GM12875 (cell line): Measurements from ENCODE around the gene GPR107.

Experiments used
- H3K4me3 ChIP-seq: one replicate; pipeline ENCODE4 v1.5.1; 2011; ENCODE audit warnings: low read depth, low read length, control low read depth
- TF ChIP-seq, protein P1 (sequence below): IDR thresholded peaks from 2 replicates; pipeline ENCODE4 v1.5.1; 2011; ENCODE audit warnings: low read depth, mild to moderate bottlenecking, control low read depth, inconsistent platforms, low read length, moderate library complexity, borderline replicate concordance; ENCODE audit not compliant: insufficient read depth

GPR107 gene

GRCh38 chr9:130126721-130127433, 73.2 kb downstream of the GPR107 start:
- TF ChIP-seq, protein P1, sequence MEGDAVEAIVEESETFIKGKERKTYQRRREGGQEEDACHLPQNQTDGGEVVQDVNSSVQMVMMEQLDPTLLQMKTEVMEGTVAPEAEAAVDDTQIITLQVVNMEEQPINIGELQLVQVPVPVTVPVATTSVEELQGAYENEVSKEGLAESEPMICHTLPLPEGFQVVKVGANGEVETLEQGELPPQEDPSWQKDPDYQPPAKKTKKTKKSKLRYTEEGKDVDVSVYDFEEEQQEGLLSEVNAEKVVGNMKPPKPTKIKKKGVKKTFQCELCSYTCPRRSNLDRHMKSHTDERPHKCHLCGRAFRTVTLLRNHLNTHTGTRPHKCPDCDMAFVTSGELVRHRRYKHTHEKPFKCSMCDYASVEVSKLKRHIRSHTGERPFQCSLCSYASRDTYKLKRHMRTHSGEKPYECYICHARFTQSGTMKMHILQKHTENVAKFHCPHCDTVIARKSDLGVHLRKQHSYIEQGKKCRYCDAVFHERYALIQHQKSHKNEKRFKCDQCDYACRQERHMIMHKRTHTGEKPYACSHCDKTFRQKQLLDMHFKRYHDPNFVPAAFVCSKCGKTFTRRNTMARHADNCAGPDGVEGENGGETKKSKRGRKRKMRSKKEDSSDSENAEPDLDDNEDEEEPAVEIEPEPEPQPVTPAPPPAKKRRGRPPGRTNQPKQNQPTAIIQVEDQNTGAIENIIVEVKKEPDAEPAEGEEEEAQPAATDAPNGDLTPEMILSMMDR, result no peak
- H3K4me3 ChIP-seq, result no peak overlapping the region

- no peak overlapping the region for H3K4me3 ChIP-seq
- TF ChIP-seq, protein P1, result no peak
These were observed 74.5 kb downstream of the GPR107 start for GRCh38 chr9:130128251-130128650.

DNA sequence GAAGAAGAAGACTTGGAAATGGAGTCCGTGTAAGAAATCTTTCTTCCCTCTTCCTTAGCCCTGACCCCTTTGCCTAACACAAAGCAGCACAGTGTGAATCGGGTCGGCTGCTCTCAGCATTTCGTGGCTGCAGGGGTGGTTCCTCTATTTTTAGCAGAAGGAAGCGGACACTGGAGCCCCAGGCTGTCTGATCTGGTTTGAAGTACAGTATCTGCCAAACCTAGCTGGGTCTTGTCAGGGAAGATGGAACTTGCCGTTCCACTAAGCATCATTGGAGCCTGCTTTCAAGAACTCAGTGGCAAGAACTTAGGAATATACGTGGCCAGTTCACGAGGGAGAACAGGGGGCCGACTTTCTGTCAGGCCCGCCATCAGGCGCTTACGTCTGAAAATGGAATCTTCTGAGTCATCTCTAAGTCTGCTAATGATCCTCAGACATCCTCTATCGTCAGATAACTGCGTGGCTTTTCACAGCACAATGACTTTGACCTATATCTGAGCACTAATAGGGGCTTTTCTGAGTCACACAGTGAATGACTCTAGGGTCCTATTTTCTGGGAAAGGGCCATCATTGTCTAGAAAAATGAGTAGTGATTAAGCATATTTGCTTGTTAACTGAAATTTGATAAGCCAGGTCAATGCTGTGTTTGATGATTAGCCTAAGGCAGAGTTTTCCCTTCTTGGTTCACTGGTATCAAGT, 75.2 kb downstream of the GPR107 start:
- no peak overlapping the region for H3K4me3 ChIP-seq
- TF ChIP-seq, protein P1, result no peak

GRCh38 chr9:130129432-130130061, 75.8 kb downstream of the GPR107 start:
- no peak overlapping the region for H3K4me3 ChIP-seq

DNA sequence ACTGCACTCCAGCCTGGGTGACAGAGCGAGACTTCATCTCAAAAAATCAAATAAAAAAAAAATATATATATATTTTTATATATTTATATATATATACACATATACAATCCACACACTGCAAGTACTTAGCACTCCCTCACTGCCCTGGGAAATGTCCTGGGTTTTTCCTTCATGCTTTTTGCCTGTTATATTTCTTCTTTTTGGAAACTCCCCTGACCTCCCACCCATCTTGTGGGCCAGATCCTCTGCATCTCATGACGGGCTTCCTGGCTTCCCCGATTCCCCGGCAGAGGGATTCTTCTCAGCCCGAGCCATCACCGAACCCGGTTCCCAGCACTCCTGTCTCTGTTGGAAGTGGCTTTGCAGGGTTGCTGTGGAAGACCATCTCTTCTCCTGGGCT, 79.0 kb downstream of the GPR107 start:
- no peak overlapping the region for H3K4me3 ChIP-seq
- TF ChIP-seq, protein P1, result no peak

More at GRCh38 chr9:130129432-130130061, 75.8 kb downstream of the GPR107 start:
- TF ChIP-seq, protein P1, result no peak

DNA sequence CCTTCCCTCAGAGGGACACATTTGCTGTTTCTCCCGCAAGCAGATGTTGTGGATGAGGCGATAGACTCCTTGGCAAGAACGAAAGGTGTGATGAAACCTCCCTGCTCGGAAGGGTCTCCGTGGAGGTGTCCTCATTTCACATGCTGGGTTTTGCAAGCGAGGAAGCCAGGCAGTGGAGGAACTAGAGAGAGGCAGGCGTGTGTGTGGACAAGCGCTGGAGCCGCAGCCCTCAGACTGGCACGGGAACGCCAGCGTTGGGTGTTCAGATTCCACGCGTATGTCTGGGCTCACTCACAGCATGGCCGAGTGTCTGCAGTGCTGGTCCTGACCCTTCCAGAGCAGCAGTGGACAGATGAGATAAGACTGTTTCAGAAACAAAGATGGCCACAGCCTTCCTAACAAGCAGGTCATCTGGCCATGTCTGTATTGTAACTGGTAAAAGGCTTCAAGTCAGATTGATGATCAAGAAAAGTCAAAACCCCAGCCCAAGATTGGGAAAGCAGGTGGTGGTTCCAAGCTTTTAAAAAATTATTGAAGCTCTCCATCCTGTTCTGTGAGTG, 83.5 kb downstream of the GPR107 start:
- TF ChIP-seq, protein P1, result no peak

GRCh38 chr9:130137641-130138081, 84.0 kb downstream of the GPR107 start:
- H3K4me3 ChIP-seq, result no peak overlapping the region

More for the DNA sequence above, 83.5 kb downstream of the GPR107 start:
- no peak overlapping the region for H3K4me3 ChIP-seq

More at GRCh38 chr9:130137641-130138081, 84.0 kb downstream of the GPR107 start:
- TF ChIP-seq, protein P1, result no peak
